Measurements from ENCODE around the gene ARHGEF12.

- TF ChIP-seq CTCF (conservative IDR thresholded peaks at IDR 0.05; ENCODE audit: low read depth, low read length) = no peak
- TF ChIP-seq EZH2 (IDR thresholded peaks at IDR 0.05; ENCODE audit: low read length, unreplicated experiment) = no peak
Measured at GRCh38 chr11:120307476-120307875, 28.7 kb upstream of the ARHGEF12 start.
